Measurements from ENCODE around the gene HOXA11.

The HOXA11 gene

DNA sequence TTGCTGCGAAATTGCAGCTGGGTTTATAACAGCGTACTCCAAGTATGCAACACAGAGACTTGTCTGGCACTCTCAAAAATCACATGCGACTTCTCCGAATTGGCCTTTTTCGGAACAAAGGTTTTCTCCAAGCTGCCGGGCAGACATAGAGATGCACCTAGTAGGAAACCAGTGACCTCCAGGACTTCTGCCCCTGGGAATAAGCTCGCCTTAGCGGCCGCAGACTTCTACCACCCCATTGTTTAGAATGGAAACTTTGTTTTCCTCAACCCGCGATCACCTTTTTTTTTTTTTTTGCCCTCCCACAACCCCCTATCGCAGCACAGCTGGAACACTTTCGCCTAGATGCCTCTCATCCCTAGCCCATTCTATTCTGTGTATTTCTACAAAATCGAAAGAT, 6.0 kb downstream of the HOXA11 start:
- DNase-seq (ENCODE audit: low read depth): no peak
- TF ChIP-seq, protein P1, sequence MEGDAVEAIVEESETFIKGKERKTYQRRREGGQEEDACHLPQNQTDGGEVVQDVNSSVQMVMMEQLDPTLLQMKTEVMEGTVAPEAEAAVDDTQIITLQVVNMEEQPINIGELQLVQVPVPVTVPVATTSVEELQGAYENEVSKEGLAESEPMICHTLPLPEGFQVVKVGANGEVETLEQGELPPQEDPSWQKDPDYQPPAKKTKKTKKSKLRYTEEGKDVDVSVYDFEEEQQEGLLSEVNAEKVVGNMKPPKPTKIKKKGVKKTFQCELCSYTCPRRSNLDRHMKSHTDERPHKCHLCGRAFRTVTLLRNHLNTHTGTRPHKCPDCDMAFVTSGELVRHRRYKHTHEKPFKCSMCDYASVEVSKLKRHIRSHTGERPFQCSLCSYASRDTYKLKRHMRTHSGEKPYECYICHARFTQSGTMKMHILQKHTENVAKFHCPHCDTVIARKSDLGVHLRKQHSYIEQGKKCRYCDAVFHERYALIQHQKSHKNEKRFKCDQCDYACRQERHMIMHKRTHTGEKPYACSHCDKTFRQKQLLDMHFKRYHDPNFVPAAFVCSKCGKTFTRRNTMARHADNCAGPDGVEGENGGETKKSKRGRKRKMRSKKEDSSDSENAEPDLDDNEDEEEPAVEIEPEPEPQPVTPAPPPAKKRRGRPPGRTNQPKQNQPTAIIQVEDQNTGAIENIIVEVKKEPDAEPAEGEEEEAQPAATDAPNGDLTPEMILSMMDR (IDR thresholded peaks at IDR 0.05; ENCODE audit: control insufficient read depth, extremely low read depth, insufficient read depth): no peak
- H3K4me3 ChIP-seq (ENCODE audit: low read depth, low read length): no peak overlapping the region

DNA sequence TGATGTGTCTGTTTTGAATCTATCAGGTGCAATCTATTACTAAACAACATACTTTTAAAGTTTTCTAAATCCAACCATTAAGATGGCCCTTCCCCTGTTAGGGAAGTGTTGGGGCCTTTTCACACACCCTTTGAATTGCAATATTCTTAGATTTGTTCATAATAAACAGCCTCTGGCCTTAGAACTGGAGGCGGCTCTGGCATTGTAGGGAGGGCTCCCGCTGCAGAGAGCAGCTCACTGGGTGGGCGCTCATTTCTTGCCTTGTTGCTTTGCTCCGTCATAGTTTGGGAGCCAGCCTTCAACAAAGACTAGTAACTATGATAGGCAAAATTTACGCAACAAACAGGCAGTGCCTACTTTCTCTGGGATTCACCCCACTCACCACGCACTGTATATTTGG, 6.7 kb downstream of the HOXA11 start:
- no peak for DNase-seq (ENCODE audit: low read depth)
- TF ChIP-seq, protein P1 (IDR thresholded peaks at IDR 0.05; ENCODE audit: control insufficient read depth, extremely low read depth, insufficient read depth): no peak
- H3K4me3 ChIP-seq (ENCODE audit: low read depth, low read length): no peak overlapping the region

DNA sequence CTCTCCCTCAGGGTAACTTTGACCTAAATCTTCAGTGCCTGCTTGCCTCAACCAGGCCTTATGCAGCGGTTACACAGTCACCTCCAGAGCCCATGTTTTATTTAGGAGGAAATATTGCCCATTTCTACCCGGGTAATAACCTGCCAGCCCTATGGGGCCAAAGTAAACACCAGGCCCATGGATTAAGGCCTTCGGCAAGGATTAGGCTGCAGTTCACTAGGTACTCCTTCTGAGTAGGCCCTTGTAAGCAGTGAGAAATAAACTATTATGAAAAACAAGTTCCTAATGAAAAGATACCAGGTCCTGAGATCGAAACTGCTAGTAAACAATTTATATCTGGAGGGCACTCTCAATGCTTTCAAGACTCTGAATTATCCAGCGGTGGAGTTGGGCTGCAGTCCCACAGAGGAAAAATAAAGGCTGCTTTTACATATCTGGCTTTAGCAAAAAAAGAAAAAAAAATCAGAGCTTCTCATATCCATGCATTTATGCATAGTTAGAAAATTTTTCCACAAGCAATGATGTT, 7.2 kb downstream of the HOXA11 start:
- no peak for DNase-seq (ENCODE audit: low read depth)
- TF ChIP-seq, protein P1 (IDR thresholded peaks at IDR 0.05; ENCODE audit: control insufficient read depth, extremely low read depth, insufficient read depth): no peak
- H3K4me3 ChIP-seq (ENCODE audit: low read depth, low read length): no peak overlapping the region

DNA sequence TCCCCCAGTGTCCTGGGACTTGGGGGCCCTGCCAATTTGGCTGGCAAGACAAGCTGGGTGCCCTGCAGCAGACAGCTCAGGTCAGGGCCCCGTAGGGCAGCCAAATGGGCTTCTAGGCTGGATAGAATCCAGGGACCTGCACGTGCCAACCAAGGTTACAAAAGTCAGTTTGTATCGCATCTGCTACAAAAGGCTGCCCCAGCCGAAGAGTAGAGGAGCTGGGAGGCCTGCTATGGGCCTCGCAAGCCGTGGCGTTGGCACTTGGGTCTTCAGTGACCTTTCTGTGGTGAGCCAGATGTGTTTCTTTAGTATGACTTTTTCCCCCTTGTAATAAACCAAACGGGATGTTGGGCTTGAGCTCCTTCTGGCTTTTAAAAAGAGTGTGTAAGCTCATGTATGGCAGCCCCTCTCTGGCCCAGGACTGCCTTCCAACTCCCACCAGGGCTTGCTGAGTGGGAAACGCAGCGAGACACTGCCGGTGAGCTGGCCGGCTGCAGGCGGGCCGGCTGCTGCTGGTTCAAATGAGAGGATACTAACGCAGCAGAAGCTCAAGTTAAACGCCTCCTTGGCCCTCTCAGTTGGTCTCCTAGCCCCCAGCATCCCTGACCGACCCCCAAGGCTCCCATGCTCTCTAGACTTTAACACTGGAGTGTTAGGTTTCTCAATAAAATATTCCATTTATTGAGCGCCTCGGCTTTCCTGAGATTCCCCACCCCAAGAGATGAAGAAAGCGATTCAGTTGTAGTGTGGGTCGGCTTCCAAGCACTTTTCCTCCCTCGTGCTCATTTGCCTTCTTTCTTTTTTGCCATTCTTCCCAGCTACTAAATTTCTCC, 7.9 kb downstream of the HOXA11 start:
- no peak overlapping the region for H3K4me3 ChIP-seq (ENCODE audit: low read depth, low read length)
- TF ChIP-seq, protein P1 (IDR thresholded peaks at IDR 0.05; ENCODE audit: control insufficient read depth, extremely low read depth, insufficient read depth): no peak
- no peak for DNase-seq (ENCODE audit: low read depth)

DNA sequence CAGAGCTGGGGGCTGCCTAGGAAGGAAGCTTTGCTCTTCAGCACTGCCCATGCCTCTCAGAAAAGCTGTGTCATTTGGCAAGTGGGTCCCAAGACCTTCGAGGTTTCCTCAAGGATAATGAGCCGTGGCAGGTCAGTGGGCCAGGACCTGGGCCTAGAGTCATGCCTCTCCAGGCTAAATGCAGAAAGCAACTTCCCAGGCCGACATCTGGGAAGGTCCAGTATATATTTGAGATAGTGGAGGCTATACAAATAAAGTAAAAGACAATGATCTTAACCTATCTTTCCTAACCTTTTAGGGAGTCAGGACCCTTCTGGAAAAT, 8.5 kb downstream of the HOXA11 start:
- H3K4me3 ChIP-seq (ENCODE audit: low read depth, low read length): no peak overlapping the region
- TF ChIP-seq, protein P1 (IDR thresholded peaks at IDR 0.05; ENCODE audit: control insufficient read depth, extremely low read depth, insufficient read depth): no peak
- no peak for DNase-seq (ENCODE audit: low read depth)

DNA sequence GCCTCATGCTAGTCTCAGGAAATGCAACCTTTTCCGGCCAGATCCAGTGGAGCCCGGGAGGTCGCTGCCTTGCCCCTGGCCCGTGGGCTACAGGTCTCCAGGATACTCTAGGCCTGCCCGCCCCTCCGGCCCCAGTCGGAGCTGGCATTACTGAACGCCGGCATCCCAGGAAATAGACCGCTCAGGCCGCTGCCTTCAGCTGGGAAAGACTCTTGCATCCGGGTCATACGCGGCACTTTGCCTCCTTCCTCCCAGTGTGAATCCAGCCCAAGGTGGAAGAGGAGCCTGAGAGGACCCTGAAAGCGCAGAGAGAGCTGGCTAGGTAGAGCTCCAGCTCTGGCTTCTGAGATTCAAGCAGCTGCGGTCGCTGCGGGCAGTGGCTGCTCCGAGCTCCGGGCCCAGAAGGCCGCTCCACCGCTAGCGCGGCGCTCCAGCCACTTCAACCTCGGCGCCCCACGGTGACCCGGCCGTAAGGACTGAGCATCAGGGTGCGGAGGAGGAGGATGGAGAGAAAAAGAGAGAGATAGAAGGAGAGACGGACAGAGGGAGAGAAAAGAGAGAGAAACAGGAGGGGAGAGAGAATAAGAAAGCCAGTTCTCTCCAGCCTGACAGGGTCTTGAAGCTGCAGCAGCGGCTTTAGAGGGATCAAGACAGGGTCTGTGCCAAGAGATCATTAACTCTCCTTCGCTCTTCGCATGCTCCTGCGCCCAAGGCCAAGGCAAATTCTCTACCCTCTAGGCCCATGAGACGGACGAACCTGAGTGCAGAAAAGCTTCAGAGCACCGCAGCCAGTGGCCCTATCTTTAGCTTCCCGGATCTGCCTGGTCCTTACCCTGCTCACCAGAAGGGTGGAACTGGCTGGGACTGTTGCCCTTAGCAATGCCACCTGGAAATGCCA, 9.2 kb downstream of the HOXA11 start:
- TF ChIP-seq, protein P1 (IDR thresholded peaks at IDR 0.05; ENCODE audit: control insufficient read depth, extremely low read depth, insufficient read depth): no peak
- no peak overlapping the region for H3K4me3 ChIP-seq (ENCODE audit: low read depth, low read length)
- no peak for DNase-seq (ENCODE audit: low read depth)
